SH-SY5Y (cell line): ENCODE measurements around the gene PAX3.

ENCODE experiments used
- GATA2 ChIP-seq: IDR thresholded peaks from 2 replicates; pipeline ENCODE4 v1.6.1; 2011; ENCODE audit warnings: mild to moderate bottlenecking, low read depth, low read length
- GATA3 ChIP-seq: IDR thresholded peaks from 2 replicates; pipeline ENCODE4 v1.6.1; 2011; ENCODE audit warnings: low read depth, mild to moderate bottlenecking, low read length, moderate library complexity

- TF ChIP-seq GATA2 (no peak), GATA3 (no peak)
Measured at GRCh38 chr2:222298311-222299150, at the start of gene PAX3.
